ENCODE data around the gene MSI2. TPM values are rescaled to one million over a fixed set of nuclear protein-coding genes. Genes with fewer than 3 reads are reported as not detected.

Gene MSI2
- total and polyA plus RNA-seq, 9 of the 15 experiments (the other 6 are each of a cell fraction or from before 2014, with no cell fraction given), result 4.6 to 61.8 (median 42.4) TPM

DNA sequence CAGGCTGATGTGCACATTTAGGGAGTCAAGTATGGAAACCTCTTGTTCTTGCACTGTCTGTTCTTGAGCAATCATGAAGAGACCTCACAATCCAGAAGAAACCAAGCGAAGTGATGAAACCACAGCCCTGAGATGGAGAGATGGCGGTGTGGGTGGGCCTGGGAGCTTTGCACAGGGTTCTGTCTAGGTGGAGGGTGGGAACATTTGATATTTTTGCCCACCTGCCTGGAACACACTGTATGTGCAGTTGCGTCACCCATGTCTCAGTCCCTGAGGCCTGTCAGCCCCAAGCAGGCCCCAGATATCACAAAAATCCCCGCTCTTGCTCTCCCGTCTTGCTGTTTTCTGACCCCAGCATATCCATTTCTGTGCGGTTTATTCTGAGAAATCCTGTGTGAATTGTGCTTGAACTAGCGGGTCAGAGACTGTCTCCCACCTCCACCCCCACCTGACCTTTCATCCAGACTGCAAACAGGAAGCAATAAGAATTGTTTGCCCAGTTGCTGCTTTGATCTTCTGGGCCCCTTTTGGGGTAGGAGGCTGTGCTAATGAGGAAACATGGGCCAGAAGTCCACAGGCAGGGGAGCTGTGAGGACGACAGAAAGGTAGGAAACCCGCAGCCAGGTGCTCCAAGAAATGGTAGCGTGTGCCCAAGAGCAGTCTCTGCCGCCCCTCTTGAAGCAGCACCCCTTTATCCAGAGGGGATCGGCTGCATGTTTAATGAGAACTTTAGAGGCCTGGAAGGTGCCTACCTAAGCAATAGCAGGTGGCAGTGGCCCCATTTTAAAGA is 304.9 kb downstream of the MSI2 start:
- Histone ChIP-seq H3K79me2 (ENCODE audit: control insufficient read depth, insufficient read depth, low read length) (no peaks in the 10 kb centered on the region), H3K4me3 (no peak overlapping the region), H4K20me1 (replicated peaks; ENCODE audit: control insufficient read depth, insufficient read depth, low read length) (peaks cover 3% of the 10 kb centered on the region; the same call in 1 of the 2 replicates), H3K4me1 (replicated peaks in 1 of 2; ENCODE audit: control insufficient read depth in 2 of 2, insufficient read depth in 2 of 2, low read length in 2 of 2) (no peaks in the 10 kb centered on the region), H3K4me2 (ENCODE audit: insufficient read depth, low read length) (no peak overlapping the region), H3K27ac (ENCODE audit: extremely low read depth, low read depth, low read length) (no peak overlapping the region), H3K9me3 (replicated peaks; ENCODE audit: control insufficient read depth, insufficient read depth, low read depth, low read length) (no peaks in the 10 kb centered on the region), H2AFZ (ENCODE audit: low read depth, low read length) (no peak overlapping the region), H3K27me3 (ENCODE audit: control insufficient read depth in 2 of 2, insufficient read depth in 2 of 2, low read length in 2 of 2) (no peaks in the 10 kb centered on the region), H3K9ac (ENCODE audit: insufficient read depth in 1 of 2, low read depth in 2 of 2, low read length in 2 of 2) (no peak overlapping the region; a peak in 1 of 4 replicates), H3K9me1 (ENCODE audit: control insufficient read depth, insufficient read depth, low read length) (peaks cover 12% of the 10 kb centered on the region), H3K36me3 (ENCODE audit: control insufficient read depth, insufficient read depth, low read length) (peaks cover 2% of the 10 kb centered on the region; the same call in 1 of the 3 replicates)
- no peak for FAIRE-seq
- no TSS peak for BruUV-seq (replicated peaks)
- in situ Hi-C loops (cut with MboI), result no loop called here
- no peak for ATAC-seq
- 81% methylated on average over 12 of the region's 12 CpGs for WGBS (ENCODE audit: insufficient coverage, low coverage, missing lambda C conversion rate)
- intact Hi-C loops (cut with micrococcal nuclease), result no loop called here
- no peak for DNase-seq (ENCODE audit: extremely low read depth in 1 of 4, low spot score in 3 of 4)
- TF ChIP-seq BRD4 (IDR thresholded peaks at IDR 0.05), result no peak
- TF ChIP-seq CEBPG (CRISPR knock-in tag; IDR thresholded peaks at IDR 0.05), result no peak
- TF ChIP-seq CEBPG (tag; conservative IDR thresholded peaks at IDR 0.05 in 1 of 2, IDR thresholded peaks at IDR 0.05 in 1 of 2), result 0 out of 4 replicates have a peak, but pooled peaks of 1 of the 2 experiments have one; percentile 11
- no peak for TF ChIP-seq SMARCA5 (IDR thresholded peaks at IDR 0.05)
- TF ChIP-seq CREM (IDR thresholded peaks at IDR 0.05; ENCODE audit: low read depth), result peak; percentile 40; the same call in 1 of the 2 replicates
- peak; percentile 43; the same call in 1 of the 2 replicates for TF ChIP-seq CEBPB (tag; IDR thresholded peaks at IDR 0.05)
- CTCF ChIA-PET (ENCODE audit: low intra/inter-chr PET ratio), result no interaction called here
- POLR2A ChIA-PET, result interaction anchor here (0.6 to 1.9 kb wide), 4 partner anchors 10 to 219 kb away, joined by 3 to 4 read pairs (median 4); no protein-coding TSS in a partner anchor

All from K562 (cell line).